NCI-H2171 treated with DMSO at 0.1 percent for 48 hours (cell line): Measurements from ENCODE around the gene TESMIN.

ENCODE experiments used
- DNase-seq: peaks from one replicate; lab custom pipeline; 2025; lab: John Stamatoyannopoulos, UW

TESMIN gene

GRCh38 chr11:68711114-68711513, 40.2 kb downstream of the TESMIN start:
- no peak for DNase-seq

- DNase-seq: no peak
These were observed 40.9 kb downstream of the TESMIN start for GRCh38 chr11:68710409-68710808.

- DNase-seq: no peak
These were observed 42.3 kb downstream of the TESMIN start for GRCh38 chr11:68709062-68709461.

GRCh38 chr11:68707527-68707926, 43.8 kb downstream of the TESMIN start:
- DNase-seq: no peak

GRCh38 chr11:68704887-68705286, 46.4 kb downstream of the TESMIN start:
- no peak for DNase-seq

GRCh38 chr11:68698993-68699392, 52.3 kb downstream of the TESMIN start:
- DNase-seq: no peak

- DNase-seq: no peak
These were observed 55.8 kb downstream of the TESMIN start for GRCh38 chr11:68695531-68695930.

- DNase-seq: no peak
These were observed 56.7 kb downstream of the TESMIN start for GRCh38 chr11:68694431-68695297.

- DNase-seq: no peak
These were observed 57.8 kb downstream of the TESMIN start for GRCh38 chr11:68693484-68693882.

- DNase-seq: no peak
These were observed 58.3 kb downstream of the TESMIN start for GRCh38 chr11:68692871-68693483.

GRCh38 chr11:68692115-68692514, 59.2 kb downstream of the TESMIN start:
- DNase-seq: no peak

GRCh38 chr11:68691402-68691784, 59.9 kb downstream of the TESMIN start:
- DNase-seq: no peak

GRCh38 chr11:68690671-68691401, 60.5 kb downstream of the TESMIN start:
- DNase-seq: no peak

GRCh38 chr11:68689737-68690625, 61.3 kb downstream of the TESMIN start:
- DNase-seq: no peak

GRCh38 chr11:68688881-68689280, 62.4 kb downstream of the TESMIN start:
- DNase-seq: no peak

GRCh38 chr11:68687986-68688385, 63.3 kb downstream of the TESMIN start:
- DNase-seq: no peak

GRCh38 chr11:68687311-68687710, 64.0 kb downstream of the TESMIN start:
- DNase-seq: no peak

- DNase-seq: no peak
These were observed 64.8 kb downstream of the TESMIN start for GRCh38 chr11:68686486-68686885.

- DNase-seq: no peak
These were observed 65.5 kb downstream of the TESMIN start for GRCh38 chr11:68685656-68686380.

- DNase-seq: no peak
These were observed 66.6 kb downstream of the TESMIN start, which contains the start of gene GAL for GRCh38 chr11:68684385-68685356. GAL (plus strand) TSS chr11:68684544; CDS start chr11:68684924, 380 bp downstream.
